ENCODE results near the gene GNA15.

The GNA15 gene

GRCh38 chr19:3121396-3121795 is 14.4 kb upstream of the GNA15 start:
- no peak for DNase-seq (ENCODE audit: low read depth, low spot score)

- no peak for DNase-seq (ENCODE audit: low read depth, low spot score)
Measured at GRCh38 chr19:3121821-3122511, 13.9 kb upstream of the GNA15 start.

GRCh38 chr19:3122512-3122870 is 13.3 kb upstream of the GNA15 start:
- no peak for DNase-seq (ENCODE audit: low read depth, low spot score)

- DNase-seq (ENCODE audit: low read depth, low spot score): no peak
Measured at GRCh38 chr19:3123088-3123721, 12.6 kb upstream of the GNA15 start.

- DNase-seq (ENCODE audit: low read depth, low spot score): no peak
Measured at GRCh38 chr19:3123956-3124355, 11.9 kb upstream of the GNA15 start.

GRCh38 chr19:3124630-3125029 is 11.2 kb upstream of the GNA15 start:
- DNase-seq (ENCODE audit: low read depth, low spot score): no peak

- DNase-seq (ENCODE audit: low read depth, low spot score): peak; percentile 64
Measured at GRCh38 chr19:3125900-3126524, 9.8 kb upstream of the GNA15 start.

- peak; percentile 61 for DNase-seq (ENCODE audit: low read depth, low spot score)
Measured at GRCh38 chr19:3129112-3129511, 6.7 kb upstream of the GNA15 start.

GRCh38 chr19:3131168-3131567 is 4.7 kb upstream of the GNA15 start:
- DNase-seq (ENCODE audit: low read depth, low spot score): no peak

GRCh38 chr19:3132971-3133792 is 2.7 kb upstream of the GNA15 start:
- DNase-seq (ENCODE audit: low read depth, low spot score): peak; percentile 37

GRCh38 chr19:3133793-3134116 is 2.1 kb upstream of the GNA15 start:
- no peak for DNase-seq (ENCODE audit: low read depth, low spot score)

GRCh38 chr19:3136684-3137055 is 837 bp downstream of the GNA15 start:
- DNase-seq (ENCODE audit: low read depth, low spot score): no peak

GRCh38 chr19:3137119-3137518 is 1.3 kb downstream of the GNA15 start:
- DNase-seq (ENCODE audit: low read depth, low spot score): no peak

GRCh38 chr19:3138268-3138667 is 2.4 kb downstream of the GNA15 start:
- DNase-seq (ENCODE audit: low read depth, low spot score): no peak

- DNase-seq (ENCODE audit: low read depth, low spot score): no peak
Measured at GRCh38 chr19:3140667-3141038, 4.8 kb downstream of the GNA15 start.

- peak; percentile 45 for DNase-seq (ENCODE audit: low read depth, low spot score)
Measured at GRCh38 chr19:3142292-3142670, 6.4 kb downstream of the GNA15 start.

- DNase-seq (ENCODE audit: low read depth, low spot score): no peak
Measured at GRCh38 chr19:3142781-3143337, 7.0 kb downstream of the GNA15 start.

- no peak for DNase-seq (ENCODE audit: low read depth, low spot score)
Measured at GRCh38 chr19:3145909-3146676, 10.3 kb downstream of the GNA15 start.

- no peak for DNase-seq (ENCODE audit: low read depth, low spot score)
Measured at GRCh38 chr19:3146677-3147100, 10.9 kb downstream of the GNA15 start.

- DNase-seq (ENCODE audit: low read depth, low spot score): no peak
Measured at GRCh38 chr19:3148503-3148902, 12.7 kb downstream of the GNA15 start.

GRCh38 chr19:3149089-3149488 is 13.3 kb downstream of the GNA15 start:
- DNase-seq (ENCODE audit: low read depth, low spot score): no peak
